SU-DHL-6 (cell line): Measurements from ENCODE around the gene KIF12.

ENCODE experiments used
- H2AFZ ChIP-seq: fragments of 200-600 bp; sonication (generic); 2 replicates; pipeline ENCODE4 v1.6.1; 2014; ENCODE audit warnings: low read depth, mild to moderate bottlenecking, moderate library complexity, mixed read lengths, antibody characterized with exemption, low read length; ENCODE audit not compliant: severe bottlenecking
- H3F3A ChIP-seq: fragments of 200-600 bp; shearing (Covaris generic); 2 replicates; pipeline ENCODE4 v1.6.0; 2016; ENCODE audit warnings: antibody characterized with exemption, mild to moderate bottlenecking; ENCODE audit not compliant: insufficient read depth
- H3K27ac ChIP-seq: fragments of 200-600 bp; sonication (generic); 2 replicates; pipeline ENCODE4 v1.5.1; 2016; ENCODE audit warnings: low read depth, mild to moderate bottlenecking, low read length, moderate library complexity, mixed read lengths
- H3K27me3 ChIP-seq: fragments of 200-600 bp; sonication (generic), shearing (Covaris generic); 2 replicates; pipeline ENCODE4 v1.6.0; 2014; ENCODE audit warnings: mild to moderate bottlenecking, low read length
- H3K36me3 ChIP-seq: fragments of 200-600 bp; sonication (generic); 2 replicates; pipeline ENCODE4 v1.6.1; 2014; ENCODE audit warnings: mild to moderate bottlenecking, low read length, mixed read lengths
- H3K4me2 ChIP-seq: fragments of 300-600, 200-600 bp; shearing (Covaris generic), sonication (generic); 2 replicates; pipeline ENCODE4 v1.6.0; 2014; ENCODE audit warnings: low read length, low read depth, mild to moderate bottlenecking; ENCODE audit not compliant: poor library complexity, severe bottlenecking
- H3K4me3 ChIP-seq: fragments of 200-600 bp; sonication (generic); 2 replicates; pipeline ENCODE4 v1.5.1; 2014; ENCODE audit warnings: antibody characterized with exemption, low read length, mild to moderate bottlenecking, mixed read lengths; ENCODE audit not compliant: insufficient read depth, poor library complexity, severe bottlenecking
- H3K79me2 ChIP-seq: fragments of 200-600 bp; sonication (generic); 2 replicates; pipeline ENCODE4 v1.6.1; 2014; ENCODE audit warnings: mild to moderate bottlenecking, low read length, moderate library complexity; ENCODE audit not compliant: insufficient read depth
- H3K9ac ChIP-seq: fragments of 200-600 bp; sonication (generic); 2 replicates; pipeline ENCODE4 v1.7.0; 2014; ENCODE audit warnings: mild to moderate bottlenecking, low read length
- H3K9me2 ChIP-seq: fragments of 200-600 bp; sonication (generic); replicated peaks from 2 replicates; pipeline ENCODE4 v1.6.1; 2014; ENCODE audit warnings: low read length; ENCODE audit not compliant: insufficient read depth
- H3K9me3 ChIP-seq: fragments of 200-600 bp; sonication (generic); 2 replicates; pipeline ENCODE4 v1.6.1; 2014; ENCODE audit warnings: low read length, mixed read lengths; ENCODE audit not compliant: insufficient read depth
- H4K20me1 ChIP-seq: fragments of 200-600 bp; sonication (generic); 2 replicates; pipeline ENCODE4 v1.6.1; 2014; ENCODE audit warnings: low read depth, mild to moderate bottlenecking, antibody characterized with exemption, low read length, moderate library complexity, mixed read lengths
- EZH2phosphoT487 ChIP-seq: fragments of 200-600 bp; sonication (generic), shearing (Covaris generic); conservative IDR thresholded peaks from 2 replicates; pipeline ENCODE4 v1.6.1; 2018; ENCODE audit warnings: mild to moderate bottlenecking, antibody characterized with exemption, low read length, moderate library complexity, mixed read lengths
- TF ChIP-seq, protein P1 (sequence below): fragments of 200-600 bp; sonication (generic); IDR thresholded peaks from one replicate; pipeline ENCODE4 v1.5.1; 2017; ENCODE audit warnings: antibody characterized with exemption, mild to moderate bottlenecking, low read length, moderate library complexity; ENCODE audit not compliant: insufficient read depth, poor library complexity, severe bottlenecking

KIF12 gene

GRCh38 chr9:114100536-114100935, 1.4 kb upstream of the KIF12 start:
- Histone ChIP-seq H3K9ac (no peak overlapping the region), H2AFZ (no peak overlapping the region), H3F3A (no peaks in the 10 kb centered on the region), H3K9me2 (no peaks in the 10 kb centered on the region), H3K4me2 (no peak overlapping the region), H3K79me2 (no peaks in the 10 kb centered on the region), H4K20me1 (no peaks in the 10 kb centered on the region), H3K27ac (no peak overlapping the region), H3K4me3 (no peak overlapping the region), H3K27me3 (no peaks in the 10 kb centered on the region), H3K9me3 (no peaks in the 10 kb centered on the region), H3K36me3 (no peaks in the 10 kb centered on the region)
- TF ChIP-seq EZH2phosphoT487 = no peak
- TF ChIP-seq, protein P1, sequence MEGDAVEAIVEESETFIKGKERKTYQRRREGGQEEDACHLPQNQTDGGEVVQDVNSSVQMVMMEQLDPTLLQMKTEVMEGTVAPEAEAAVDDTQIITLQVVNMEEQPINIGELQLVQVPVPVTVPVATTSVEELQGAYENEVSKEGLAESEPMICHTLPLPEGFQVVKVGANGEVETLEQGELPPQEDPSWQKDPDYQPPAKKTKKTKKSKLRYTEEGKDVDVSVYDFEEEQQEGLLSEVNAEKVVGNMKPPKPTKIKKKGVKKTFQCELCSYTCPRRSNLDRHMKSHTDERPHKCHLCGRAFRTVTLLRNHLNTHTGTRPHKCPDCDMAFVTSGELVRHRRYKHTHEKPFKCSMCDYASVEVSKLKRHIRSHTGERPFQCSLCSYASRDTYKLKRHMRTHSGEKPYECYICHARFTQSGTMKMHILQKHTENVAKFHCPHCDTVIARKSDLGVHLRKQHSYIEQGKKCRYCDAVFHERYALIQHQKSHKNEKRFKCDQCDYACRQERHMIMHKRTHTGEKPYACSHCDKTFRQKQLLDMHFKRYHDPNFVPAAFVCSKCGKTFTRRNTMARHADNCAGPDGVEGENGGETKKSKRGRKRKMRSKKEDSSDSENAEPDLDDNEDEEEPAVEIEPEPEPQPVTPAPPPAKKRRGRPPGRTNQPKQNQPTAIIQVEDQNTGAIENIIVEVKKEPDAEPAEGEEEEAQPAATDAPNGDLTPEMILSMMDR = no peak

DNA sequence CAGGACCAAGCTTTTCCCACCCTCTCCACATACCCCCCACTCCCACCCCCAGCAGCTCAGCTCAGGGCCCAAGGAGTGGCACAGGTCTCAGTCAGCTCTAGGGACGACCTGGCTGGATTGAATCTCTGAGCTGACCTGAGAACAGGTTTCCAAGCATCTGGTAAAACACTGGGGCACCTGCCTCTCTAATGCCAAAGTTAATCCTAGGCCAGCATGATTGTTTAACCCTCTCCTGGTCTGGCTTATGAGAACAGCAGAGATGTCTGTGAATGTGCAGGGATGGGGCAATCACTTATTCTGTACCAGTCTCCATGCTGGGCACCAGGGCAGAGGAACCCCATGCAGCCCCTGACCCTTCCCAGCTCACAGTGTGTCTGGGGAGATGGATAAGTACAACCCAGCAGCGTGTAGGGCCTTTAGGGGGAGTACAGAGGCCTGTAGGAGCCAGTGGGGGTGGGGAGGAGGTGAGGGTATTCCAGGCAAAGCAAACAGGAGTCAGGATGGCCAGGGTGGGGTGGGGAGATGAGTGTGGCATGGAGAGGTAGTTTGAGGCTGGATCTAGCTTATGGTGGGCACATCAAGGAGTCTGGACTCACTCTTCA, 678 bp upstream of the KIF12 start:
- H3F3A ChIP-seq = no peaks in the 10 kb centered on the region
- H3K9me2 ChIP-seq = no peaks in the 10 kb centered on the region
- no peaks in the 10 kb centered on the region for H3K79me2 ChIP-seq
- TF ChIP-seq EZH2phosphoT487 = no peak
- TF ChIP-seq, protein P1 = no peak
- H3K27ac ChIP-seq = no peak overlapping the region
- no peak overlapping the region for H3K4me2 ChIP-seq
- no peak overlapping the region for H3K4me3 ChIP-seq
- no peaks in the 10 kb centered on the region for H3K9me3 ChIP-seq
- H4K20me1 ChIP-seq = no peaks in the 10 kb centered on the region
- no peaks in the 10 kb centered on the region for H3K27me3 ChIP-seq
- H2AFZ ChIP-seq = no peak overlapping the region
- no peak overlapping the region for H3K9ac ChIP-seq
- H3K36me3 ChIP-seq = no peaks in the 10 kb centered on the region

- H3K27ac ChIP-seq = no peak overlapping the region
- TF ChIP-seq EZH2phosphoT487 = no peak
- TF ChIP-seq, protein P1 = no peak
- no peaks in the 10 kb centered on the region for H3F3A ChIP-seq
- H3K4me2 ChIP-seq = no peak overlapping the region
- no peak overlapping the region for H3K4me3 ChIP-seq
- H2AFZ ChIP-seq = no peak overlapping the region
- no peaks in the 10 kb centered on the region for H3K79me2 ChIP-seq
- no peaks in the 10 kb centered on the region for H4K20me1 ChIP-seq
- no peaks in the 10 kb centered on the region for H3K27me3 ChIP-seq
- no peaks in the 10 kb centered on the region for H3K9me3 ChIP-seq
- H3K9ac ChIP-seq = no peak overlapping the region
- H3K36me3 ChIP-seq = no peaks in the 10 kb centered on the region
- H3K9me2 ChIP-seq = no peaks in the 10 kb centered on the region
Observed at GRCh38 chr9:114098021-114098935, 814 bp downstream of the KIF12 start.
